Measurements from ENCODE around the gene KCNJ5.

The KCNJ5 gene

GRCh38 chr11:128890543-128891368 is at the start of gene KCNJ5:
Gene KCNJ5 (plus strand): TSS chr11:128891356. CDS start chr11:128911274, 19,918 bp downstream.
- in situ Hi-C loops (cut with HindIII; ENCODE audit: low sequenced_read_pairs) = loop anchor here (25.0 kb wide), 1 partner anchor 397 kb away; no protein-coding TSS in a partner anchor

GRCh38 chr11:128841461-128842072 is 49.6 kb upstream of the KCNJ5 start:
- in situ Hi-C loops (cut with HindIII; ENCODE audit: low sequenced_read_pairs) = loop anchor here (25.0 kb wide), 1 partner anchor 804 kb away; no protein-coding TSS in a partner anchor

- in situ Hi-C loops (cut with HindIII; ENCODE audit: low sequenced_read_pairs) = loop anchor here (25.0 kb wide), 1 partner anchor 806 kb away; no protein-coding TSS in a partner anchor
Measured at GRCh38 chr11:128843198-128843785, 47.9 kb upstream of the KCNJ5 start.

GRCh38 chr11:128845334-128845780 is 45.8 kb upstream of the KCNJ5 start:
- in situ Hi-C loops (cut with HindIII; ENCODE audit: low sequenced_read_pairs) = loop anchor here (25.0 kb wide), 1 partner anchor 808 kb away; no protein-coding TSS in a partner anchor

GRCh38 chr11:128846985-128847384 is 44.2 kb upstream of the KCNJ5 start:
- in situ Hi-C loops (cut with HindIII; ENCODE audit: low sequenced_read_pairs) = loop anchor here (25.0 kb wide), 1 partner anchor 810 kb away; no protein-coding TSS in a partner anchor

- in situ Hi-C loops (cut with HindIII; ENCODE audit: low sequenced_read_pairs) = loop anchor here (25.0 kb wide), 1 partner anchor 812 kb away; no protein-coding TSS in a partner anchor
Measured at GRCh38 chr11:128848815-128849455, 42.2 kb upstream of the KCNJ5 start.

GRCh38 chr11:128852327-128853023 is 38.7 kb upstream of the KCNJ5 start:
- in situ Hi-C loops (cut with HindIII; ENCODE audit: low sequenced_read_pairs) = no loop called here

GRCh38 chr11:128853559-128853958 is 37.6 kb upstream of the KCNJ5 start:
- in situ Hi-C loops (cut with HindIII; ENCODE audit: low sequenced_read_pairs) = no loop called here

- in situ Hi-C loops (cut with HindIII; ENCODE audit: low sequenced_read_pairs) = no loop called here
Measured at GRCh38 chr11:128854841-128855240, 36.3 kb upstream of the KCNJ5 start.

GRCh38 chr11:128856241-128856640 is 34.9 kb upstream of the KCNJ5 start:
- in situ Hi-C loops (cut with HindIII; ENCODE audit: low sequenced_read_pairs) = no loop called here

- in situ Hi-C loops (cut with HindIII; ENCODE audit: low sequenced_read_pairs) = no loop called here
Measured at GRCh38 chr11:128857341-128857740, 33.8 kb upstream of the KCNJ5 start.

GRCh38 chr11:128859563-128860441 is 31.4 kb upstream of the KCNJ5 start:
- in situ Hi-C loops (cut with HindIII; ENCODE audit: low sequenced_read_pairs) = loop anchor here (10.0 kb wide), 1 partner anchor 705 kb away; no protein-coding TSS in a partner anchor

GRCh38 chr11:128860571-128861361 is 30.4 kb upstream of the KCNJ5 start:
- in situ Hi-C loops (cut with HindIII; ENCODE audit: low sequenced_read_pairs) = loop anchor here (10.0 kb wide), 1 partner anchor 706 kb away; no protein-coding TSS in a partner anchor

- in situ Hi-C loops (cut with HindIII; ENCODE audit: low sequenced_read_pairs) = loop anchor here (10.0 kb wide), 1 partner anchor 708 kb away; no protein-coding TSS in a partner anchor
Measured at GRCh38 chr11:128862406-128862805, 28.8 kb upstream of the KCNJ5 start.

- in situ Hi-C loops (cut with HindIII; ENCODE audit: low sequenced_read_pairs) = loop anchor here (10.0 kb wide), 1 partner anchor 708 kb away; no protein-coding TSS in a partner anchor
Measured at GRCh38 chr11:128862908-128863660, 28.1 kb upstream of the KCNJ5 start.

- in situ Hi-C loops (cut with HindIII; ENCODE audit: low sequenced_read_pairs) = loop anchor here (10.0 kb wide), 1 partner anchor 711 kb away; no protein-coding TSS in a partner anchor
Measured at GRCh38 chr11:128865490-128865889, 25.7 kb upstream of the KCNJ5 start.

GRCh38 chr11:128867277-128867676 is 23.9 kb upstream of the KCNJ5 start, which contains the start of gene KCNJ1:
Gene KCNJ1 (minus strand): TSS chr11:128867296. CDS start chr11:128840243, 27,053 bp downstream.
- in situ Hi-C loops (cut with HindIII; ENCODE audit: low sequenced_read_pairs) = loop anchor here (10.0 kb wide), 1 partner anchor 712 kb away; no protein-coding TSS in a partner anchor

All from endothelial cell of hepatic sinusoid (primary cell).